A549 treated with DMSO at 1 μM for 4 hours (cell line): ENCODE data around the gene SSR3. TPM values are rescaled to one million over a fixed set of nuclear protein-coding genes. Genes with fewer than 3 reads are reported as not detected.

Experiments used
- total RNA-seq: library from RNA; stranded (reverse); fragments of 200-300 nt; extraction: Qiagen RNA extraction; gene quantifications from 5 replicates; pipeline ENCODE4 v1.2.3, GENCODE V29; 2022; ENCODE audit warnings: low read depth

Gene SSR3
- total RNA-seq: 153 to 208 TPM (median 197 TPM) in 5 replicates

DNA sequence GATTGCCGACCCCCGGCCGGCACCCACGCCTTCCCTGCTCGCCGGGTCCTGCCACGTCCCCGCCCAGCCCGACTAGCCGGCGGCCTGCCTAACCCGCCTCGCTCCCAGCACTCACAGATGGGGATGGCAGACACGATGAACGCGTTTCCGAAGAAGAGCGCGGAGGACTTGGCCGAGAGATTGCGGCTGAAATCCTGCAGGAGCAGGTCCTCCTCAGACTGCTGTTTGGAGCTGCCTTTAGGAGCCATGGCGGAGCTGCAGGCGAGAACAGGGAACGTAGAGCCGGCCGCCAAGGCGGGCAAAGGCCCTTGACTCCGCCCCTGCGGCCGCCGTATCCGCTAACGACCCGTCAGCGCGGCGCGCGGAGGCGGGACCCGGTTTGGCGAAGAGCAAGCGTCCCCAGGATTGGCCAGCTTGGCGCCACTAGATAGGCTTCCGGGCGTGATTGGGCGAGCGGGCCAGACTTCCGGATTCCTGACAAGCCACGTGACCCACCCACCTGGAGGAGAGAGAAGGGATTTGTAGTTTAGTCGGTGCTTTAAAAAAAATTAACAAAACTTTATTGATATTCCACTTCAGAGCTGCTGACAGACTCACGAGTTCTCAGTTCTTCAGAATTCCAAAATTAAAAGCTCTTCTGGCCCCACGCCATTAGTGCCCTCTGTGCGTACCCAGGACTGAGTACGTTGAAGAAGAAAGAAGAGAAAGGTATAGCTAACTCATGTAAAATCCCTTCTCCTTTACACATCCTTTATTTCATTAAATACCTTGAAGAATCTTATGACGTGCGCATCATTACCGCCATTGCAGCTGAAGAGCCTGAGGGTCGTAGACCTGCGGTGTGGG lies at the start of gene SSR3:
Gene SSR3 (minus strand): TSS at position 276 of the 846 bp plus-strand sequence. CDS start 28 bp downstream, at position 248.

Other genes starting within 250 kb of the SSR3 start
- gene TIPARP, start 119.5 kb upstream of the SSR3 start, total RNA-seq: 30.2 to 43.6 TPM (median 35.7 TPM) in 5 replicates